Cerebellar nuclear complex (tissue), 1 donor: ENCODE data around the gene FREM1.

Experiments used
- DNase-seq, 2 experiments: peaks; one replicate each; lab custom pipeline; 2025; lab: John Stamatoyannopoulos, UW

Gene FREM1

DNA sequence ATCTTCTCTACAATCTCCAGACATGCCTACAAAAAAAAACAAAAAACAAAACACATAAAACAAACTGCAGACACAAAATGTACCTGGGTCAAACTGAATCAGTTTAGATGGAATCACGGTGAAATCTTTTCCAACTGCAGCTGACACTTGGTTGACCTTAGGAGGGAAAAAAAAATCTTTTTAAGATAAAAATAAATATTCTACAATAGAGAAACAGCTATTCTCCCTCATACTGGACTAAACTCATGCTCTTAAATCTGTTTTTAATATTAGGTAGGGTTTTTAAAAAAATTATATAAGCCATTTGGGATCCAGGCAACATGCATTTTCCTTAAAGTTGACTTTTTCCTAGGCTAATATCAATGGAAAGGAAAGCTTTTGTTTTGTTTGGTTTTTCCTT lies 153.9 kb downstream of the FREM1 start:
- no peak for DNase-seq

DNA sequence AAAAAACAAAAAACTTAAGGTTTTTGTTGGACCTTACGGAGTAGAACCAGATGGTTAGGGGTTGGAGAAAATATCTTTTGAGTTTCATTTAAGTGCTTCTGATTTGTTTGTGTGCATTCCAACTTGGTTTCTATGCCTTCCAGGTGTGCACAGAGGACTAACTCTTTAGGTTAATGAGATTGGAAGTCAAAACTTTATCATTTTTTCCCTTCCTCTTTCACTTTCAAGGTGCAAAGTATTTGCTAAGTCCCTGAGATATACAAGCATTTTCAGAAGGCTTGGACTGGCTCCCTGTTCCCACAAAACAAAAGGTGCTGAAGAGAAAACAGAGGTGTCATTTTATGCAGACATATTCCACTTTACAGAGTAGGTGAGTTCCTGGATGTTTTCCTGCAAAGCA lies 157.4 kb downstream of the FREM1 start:
- DNase-seq: no peak

DNA sequence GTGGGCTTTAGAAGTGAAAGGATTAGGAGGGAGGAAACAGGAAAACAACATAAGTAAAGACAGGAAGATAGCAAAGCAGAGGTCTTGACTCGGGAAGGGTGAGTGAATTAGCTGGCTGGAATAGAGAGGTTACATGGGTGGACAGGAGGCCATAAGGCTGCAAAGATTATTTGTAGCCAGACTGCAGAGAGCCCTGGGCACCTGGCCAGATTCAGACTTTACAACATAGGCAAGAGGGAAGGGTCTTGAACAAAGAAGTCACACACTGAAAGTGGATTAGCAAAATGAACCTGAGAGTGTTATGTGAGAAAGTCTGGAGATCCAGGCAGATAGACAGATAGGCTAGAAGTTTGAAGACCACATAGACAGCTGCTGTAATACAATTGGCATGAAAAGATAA lies 158.0 kb downstream of the FREM1 start:
- DNase-seq: no peak

DNA sequence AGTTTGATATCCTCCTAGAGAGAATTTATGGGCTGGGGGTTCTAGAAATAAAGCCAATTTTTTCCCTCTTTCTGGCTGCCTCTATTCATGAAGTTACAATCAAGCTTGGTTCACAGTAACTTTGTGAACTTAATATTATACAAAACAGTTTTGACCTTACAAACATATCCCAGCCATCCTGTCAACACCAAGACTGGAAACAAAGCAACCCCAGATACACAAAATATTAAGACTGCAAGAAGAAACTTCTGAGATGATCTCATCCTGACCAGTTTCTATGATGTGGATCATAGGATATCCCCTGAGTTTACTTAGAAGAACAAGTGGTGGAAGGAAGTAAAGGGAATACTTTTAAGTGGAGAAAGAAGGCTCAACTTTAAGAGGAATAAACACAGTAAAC lies 159.4 kb downstream of the FREM1 start:
- no peak for DNase-seq

DNA sequence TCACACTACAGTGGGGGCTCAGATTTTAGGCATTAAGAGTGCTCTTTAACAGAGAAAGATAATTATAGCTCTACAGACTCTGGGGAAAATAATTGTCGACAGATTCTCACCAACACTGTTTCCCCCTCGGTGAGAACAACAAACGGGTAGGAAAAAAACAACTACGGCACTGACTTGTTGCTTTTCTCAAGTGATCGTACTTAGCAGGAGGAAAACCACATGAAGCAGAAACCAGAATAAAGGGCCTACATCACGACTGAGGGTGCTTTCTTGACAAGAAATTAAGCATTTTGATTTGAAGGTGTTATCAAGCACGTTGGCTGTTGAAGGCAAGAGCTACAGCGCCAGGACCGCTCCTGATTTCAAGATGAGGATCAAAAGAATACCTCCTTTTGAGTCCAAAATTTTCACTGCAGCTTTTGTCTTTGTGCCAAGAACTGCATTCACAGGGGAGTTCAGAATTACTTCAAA lies 160.5 kb downstream of the FREM1 start:
- no peak for DNase-seq

DNA sequence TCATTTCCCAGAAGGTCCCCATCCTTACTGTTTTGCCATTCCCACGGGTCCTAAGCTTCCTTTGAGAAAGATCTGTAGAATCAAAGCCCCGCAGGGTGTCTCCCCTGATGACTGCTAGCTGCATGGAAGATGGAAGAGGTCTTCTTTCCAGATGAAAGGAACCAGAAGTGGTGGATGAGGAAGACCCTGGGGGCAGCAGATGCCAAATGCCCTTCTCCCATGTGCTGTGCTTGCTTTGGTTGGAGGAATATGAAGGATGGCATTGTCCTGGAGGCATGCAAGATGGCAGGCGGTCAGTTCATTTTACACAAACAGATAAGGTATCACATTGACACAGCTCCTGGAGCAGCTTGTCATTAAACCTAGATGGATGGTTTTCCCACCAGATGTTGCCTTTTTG lies 161.9 kb downstream of the FREM1 start:
- no peak for DNase-seq

DNA sequence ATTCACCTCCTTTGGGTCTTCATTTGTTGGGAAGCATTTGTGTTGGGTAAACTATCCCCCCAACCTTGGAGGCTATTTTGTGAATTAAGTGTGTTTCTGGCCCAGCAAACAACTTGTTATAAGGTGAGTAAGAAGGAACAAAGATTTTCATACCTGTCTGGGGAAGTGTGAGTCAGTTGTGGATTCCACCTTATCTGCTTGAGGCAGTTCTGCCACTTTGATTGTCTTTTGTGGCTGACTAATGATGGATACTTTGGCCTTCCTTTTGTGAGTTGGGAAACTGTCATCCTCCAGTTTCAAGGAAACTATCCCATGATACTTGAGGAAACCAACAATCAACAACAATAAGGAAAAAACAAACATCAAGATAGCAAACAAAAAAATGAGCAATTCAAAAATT lies 163.1 kb downstream of the FREM1 start:
- no peak for DNase-seq

DNA sequence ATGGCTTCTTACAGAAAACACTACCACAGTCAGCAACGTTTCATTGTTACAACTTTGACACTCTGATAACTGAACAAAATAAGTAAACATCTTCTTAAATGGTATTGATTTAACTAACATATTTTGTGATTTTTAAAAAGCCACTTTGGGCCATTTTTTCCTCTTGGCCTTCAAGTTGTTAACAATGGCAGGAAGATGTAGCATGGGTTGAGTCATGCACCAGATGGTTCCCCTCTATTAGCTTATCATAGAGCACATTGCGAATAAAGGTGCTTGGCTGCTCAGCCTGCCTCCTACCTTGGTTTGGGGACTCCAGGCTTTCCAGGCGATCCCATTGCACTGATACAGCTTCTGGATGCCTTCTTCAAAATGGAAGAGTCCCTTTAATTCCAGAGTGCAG lies 163.6 kb downstream of the FREM1 start:
- DNase-seq: no peak

DNA sequence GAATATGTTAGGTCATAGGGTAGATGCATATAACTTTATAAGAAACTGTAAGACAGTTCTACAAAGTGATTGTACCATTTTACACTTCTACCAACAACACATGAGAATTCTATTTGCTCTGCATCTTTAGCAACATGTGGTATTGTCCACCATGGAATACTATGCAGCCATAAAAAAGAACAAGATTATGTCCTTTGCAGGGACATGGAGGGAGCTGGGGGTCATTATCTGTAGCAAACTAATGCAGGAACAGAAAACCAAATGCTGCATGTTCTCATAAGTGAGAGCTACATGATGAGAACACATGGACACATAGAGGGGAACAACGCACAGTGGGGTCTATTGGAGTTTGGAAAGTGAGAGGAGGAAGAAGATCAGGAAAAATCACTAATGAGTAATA lies 165.5 kb downstream of the FREM1 start:
- DNase-seq: no peak

DNA sequence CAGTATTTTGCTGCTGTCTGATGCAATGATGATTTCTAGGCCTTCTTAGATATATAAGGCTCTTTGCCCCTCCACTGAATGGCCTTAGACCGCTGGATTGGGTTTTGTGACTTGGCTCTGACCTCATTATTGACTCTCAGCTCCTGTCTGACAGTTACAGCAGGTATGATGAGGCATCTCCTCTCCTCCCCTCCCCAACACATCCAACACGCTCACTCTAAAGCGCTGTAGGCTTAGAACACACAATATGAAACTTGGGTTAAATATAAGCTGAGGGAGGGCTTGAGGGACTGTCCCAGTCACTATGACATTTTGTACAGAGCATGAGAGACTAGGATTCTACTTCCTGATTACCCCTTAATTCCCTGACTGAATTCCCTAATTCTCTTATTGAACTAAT lies 168.9 kb downstream of the FREM1 start:
- no peak for DNase-seq

DNA sequence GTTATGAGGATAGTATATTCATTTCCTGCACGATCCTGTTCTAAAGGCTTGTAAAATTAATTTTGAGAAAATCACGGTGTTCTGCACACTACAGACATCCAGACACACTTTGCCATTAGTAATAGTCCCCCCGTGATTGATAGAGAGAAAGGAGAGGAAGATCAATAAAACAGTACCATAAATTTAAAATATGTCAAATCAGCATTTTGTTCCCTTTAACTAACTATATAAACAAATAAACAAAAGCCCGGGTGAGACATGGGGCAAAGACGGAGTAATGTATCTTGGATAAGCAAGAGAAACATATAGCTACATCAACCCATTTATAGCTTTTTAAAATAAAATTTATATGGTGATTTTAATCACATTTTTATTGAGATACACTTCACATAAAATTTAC lies 177.1 kb downstream of the FREM1 start:
- no peak for DNase-seq

DNA sequence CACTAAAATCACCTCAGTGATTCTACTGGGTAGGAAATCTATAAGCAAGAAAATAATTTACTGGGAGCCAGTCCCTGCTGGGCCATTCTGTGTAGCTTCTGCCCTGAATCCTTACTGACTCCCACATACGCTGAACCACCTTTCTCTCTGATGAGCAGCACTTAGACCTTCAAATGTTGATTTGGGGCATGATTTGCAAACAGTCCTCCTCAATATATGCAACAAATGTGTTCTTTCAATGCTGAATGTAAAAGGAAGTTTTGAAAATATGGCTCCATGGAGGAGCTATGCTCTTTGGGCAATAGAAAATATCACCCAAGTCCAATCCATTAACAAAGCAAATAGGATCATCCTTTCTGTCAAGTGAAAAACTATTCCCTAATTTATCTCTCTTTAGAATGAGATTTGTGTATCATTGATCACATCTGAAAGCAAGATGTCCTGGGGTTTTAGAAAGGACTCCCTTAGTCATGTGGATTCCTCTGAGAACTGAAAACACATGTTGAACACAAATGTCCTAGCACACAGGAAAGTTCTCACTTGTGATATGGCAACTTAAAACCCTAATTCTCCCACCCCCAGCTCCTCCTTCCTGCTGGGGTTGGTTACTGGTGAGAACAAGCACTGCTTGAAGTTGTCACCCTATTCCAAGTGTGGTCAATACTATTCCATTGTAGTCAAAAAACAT lies 178.8 kb downstream of the FREM1 start:
- no peak for DNase-seq

DNA sequence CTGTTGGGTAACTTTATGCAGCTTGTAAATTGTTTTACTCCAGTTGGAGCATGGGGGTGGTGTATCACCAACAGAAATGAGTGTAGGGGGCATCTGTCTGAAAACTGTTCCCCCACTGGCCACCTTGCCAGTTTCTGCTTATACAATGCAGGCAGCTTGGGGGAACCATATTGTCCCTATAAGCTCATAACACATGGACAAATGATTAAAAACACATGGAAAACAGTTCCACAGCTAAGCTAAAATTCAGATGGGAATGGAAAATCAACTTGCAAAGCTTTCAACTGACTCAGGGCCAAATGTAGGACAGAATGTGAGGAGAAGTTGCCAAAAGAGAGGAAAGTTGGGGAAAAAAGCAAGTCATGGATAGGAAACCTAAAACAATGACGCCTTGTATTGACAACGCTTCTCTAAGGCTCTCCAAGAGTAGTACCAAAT lies 179.7 kb downstream of the FREM1 start:
- no peak for DNase-seq

DNA sequence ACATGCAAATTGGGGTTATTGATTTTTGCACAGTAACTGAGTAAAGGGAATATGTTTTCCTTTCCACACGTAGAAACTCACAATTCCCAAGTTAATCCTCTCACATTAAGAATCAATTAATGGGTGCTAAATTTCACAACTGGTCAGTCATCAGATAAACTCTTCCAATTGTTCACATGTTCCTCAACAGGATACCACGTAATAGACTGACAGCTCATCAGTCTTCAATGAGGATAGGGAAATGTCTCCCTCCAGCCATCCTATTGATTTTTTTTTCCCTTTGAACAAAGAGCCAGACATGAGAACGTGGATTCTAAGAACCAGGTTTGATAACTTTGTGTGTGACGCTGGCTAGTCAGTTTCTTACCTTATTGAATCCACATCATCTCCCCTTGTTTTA lies 186.9 kb downstream of the FREM1 start:
- no peak for DNase-seq

DNA sequence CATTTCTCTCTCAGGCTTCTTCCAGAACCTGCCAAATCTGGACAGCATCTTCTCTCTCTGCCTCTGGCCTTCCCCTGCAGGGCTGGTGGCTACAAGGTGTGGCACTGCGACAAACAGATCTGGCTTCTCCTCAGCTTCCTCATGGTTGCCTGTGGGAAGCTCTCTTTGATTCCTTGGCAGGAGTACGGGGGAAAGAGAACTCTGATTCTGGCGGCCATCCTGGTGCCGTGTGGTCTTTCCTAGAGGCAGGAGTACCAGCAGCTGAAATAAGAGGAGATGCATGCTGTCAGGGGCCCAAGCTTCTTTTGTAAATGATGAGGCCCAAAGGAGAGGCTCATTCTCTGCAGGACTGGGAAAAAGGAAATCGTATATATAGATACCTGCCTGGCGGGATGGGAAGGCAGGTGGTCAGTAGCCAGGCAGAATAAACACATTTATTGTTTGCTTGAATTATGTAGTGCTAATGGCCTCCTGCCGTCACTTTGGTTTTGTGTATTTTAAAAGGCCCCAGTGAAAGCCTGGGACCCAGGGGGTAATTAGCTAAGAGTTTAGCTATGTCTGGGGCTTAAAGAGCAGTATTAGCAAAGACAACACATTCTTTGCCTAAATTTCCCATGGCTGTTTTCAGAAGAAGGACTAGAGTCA lies 187.7 kb downstream of the FREM1 start, which contains the start of gene CER1:
Gene CER1 (minus strand): TSS at position 343 of the 645 bp plus-strand sequence. CDS start 61 bp downstream, at position 282.
- no peak for DNase-seq

DNA sequence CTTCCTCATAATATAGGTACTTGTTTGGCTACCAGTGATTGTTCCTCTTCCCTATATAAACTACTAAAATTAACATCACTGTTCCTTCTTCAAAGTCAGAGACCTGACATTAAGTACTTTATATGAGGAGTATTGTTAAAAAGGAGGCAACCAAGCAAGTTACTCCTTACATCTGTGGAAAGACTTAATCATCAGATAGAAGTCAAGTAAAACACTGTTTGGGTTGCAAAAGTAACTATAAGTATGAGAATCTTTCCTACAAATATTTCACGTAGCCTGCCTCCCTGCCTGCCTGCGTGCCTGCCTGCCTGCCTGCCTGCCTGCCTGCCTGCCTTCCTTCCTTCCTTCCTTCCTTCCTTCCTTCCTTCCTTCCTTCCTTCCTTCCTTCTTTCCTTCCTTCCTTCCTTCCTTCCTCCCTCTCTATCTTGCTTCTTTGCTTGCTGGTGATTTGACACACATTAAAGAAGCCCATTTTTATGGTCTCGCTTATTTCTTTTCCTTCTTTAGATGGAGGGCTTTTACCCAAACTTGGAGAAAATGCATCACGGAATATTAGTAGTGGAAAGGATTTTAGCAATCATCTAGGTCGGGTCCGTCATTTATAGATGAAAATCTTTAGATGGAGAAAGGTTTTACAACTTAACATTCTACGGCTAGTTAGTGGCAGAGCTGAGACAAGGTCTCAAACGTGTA lies 190.9 kb downstream of the FREM1 start:
- no peak for DNase-seq

DNA sequence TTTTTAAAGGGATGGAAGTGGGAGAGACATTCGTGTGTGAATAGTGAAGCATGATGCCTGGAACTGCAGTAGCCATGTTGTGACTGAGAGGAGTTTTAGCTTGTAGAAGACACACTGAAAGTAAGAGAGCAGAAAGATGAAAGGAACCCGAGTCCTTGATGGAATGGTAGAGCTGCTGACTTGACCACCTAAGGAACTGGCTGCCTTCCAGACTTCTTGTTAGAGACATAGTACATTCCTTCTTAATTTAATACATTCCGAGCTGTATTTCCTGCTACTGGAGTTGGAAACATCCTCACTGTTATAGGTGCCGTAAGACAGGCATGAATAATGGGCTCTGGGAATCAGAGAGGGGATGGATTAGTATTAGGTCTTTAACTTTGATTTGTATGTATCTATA lies 195.1 kb downstream of the FREM1 start:
- DNase-seq: no peak

DNA sequence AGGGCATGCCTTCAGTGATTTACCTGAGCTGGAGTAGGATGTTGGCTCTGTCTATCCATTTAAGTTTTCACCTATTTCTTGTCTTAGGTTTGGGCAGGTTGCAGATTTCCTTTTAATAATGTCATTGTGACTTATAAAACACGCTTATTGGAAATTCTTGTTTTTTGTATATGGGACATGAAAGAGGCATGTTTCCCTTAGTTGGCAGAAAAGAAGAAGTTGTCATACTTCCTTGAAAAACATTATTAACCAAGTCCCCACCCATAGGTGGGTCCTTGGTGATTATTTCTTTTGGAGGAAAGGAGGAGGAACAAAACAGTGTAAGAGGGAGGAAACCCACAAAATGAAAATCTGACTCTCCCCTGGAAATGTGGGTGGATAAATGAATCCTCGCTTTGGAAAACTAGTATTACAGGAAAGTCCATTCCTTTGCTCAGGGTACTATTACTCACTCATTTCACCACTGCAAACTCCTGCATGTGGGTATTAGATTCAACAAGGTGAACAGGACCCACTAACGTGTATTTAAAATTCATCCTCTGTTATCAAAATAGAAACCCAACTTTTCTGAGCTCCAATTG lies 197.0 kb downstream of the FREM1 start:
- DNase-seq: no peak

DNA sequence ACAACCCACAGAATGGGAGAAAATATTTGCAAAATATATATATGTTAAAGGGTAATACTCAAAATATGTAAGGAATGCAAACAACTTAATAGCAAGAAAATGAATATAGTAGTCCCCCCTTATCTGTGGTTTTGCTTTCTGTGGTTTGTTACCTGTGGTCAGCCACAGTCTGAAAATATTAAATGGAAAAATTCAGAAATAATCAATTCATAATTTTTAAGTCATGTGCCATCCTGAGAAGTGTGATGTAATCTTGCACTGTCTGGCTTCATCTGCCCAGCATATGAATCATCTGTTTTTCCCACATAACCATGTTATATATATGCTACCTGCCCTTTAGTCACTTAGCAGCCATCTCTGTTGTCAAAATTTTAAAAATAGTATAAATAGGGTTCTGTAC lies 199.4 kb downstream of the FREM1 start:
- DNase-seq: no peak

DNA sequence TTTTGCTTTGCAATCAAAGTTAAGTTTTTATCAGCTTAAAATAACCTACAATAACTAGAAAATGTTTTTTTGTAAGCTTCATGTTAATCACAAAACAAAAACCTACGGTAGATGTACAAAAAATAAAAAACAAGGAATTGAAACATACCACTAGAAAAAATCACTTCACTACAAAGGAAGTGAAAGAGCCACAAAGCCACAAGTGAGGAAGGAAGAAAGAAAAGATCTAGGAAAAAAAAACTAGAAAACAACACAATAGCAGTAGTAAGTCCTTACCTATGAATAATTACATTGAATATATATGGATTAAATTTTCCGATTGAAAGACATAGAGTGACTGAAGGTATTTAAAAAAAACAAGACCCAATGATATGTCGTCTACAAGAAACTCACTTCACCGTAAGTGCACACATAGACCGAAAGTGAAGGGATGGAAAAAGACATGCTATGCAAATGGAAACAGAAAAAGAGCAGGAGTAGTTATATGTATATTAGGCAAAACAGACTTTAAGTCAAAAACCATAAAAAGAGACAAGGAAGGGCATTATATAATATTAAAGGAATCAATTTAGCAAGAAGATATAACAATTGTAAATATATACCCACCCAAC lies 203.6 kb downstream of the FREM1 start:
- no peak for DNase-seq

DNA sequence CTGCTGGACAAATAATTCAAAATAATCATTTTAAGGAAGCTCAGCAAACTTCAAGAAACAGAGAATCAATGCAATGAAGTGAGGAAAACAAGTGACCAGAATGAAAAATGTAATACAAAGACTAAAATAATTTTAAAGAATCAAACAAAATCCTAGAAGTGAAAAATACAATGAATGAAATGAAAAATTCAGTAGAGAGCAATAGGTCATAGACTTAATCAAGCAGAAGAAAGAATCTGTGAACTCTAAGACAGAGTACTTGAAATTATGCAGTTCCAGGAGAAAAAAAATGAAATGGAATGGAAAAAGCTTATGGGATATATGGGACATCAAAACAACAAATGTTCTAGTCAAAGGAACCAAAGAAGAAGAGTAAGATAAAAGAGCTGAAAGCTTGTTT lies 205.1 kb downstream of the FREM1 start:
- no peak for DNase-seq

DNA sequence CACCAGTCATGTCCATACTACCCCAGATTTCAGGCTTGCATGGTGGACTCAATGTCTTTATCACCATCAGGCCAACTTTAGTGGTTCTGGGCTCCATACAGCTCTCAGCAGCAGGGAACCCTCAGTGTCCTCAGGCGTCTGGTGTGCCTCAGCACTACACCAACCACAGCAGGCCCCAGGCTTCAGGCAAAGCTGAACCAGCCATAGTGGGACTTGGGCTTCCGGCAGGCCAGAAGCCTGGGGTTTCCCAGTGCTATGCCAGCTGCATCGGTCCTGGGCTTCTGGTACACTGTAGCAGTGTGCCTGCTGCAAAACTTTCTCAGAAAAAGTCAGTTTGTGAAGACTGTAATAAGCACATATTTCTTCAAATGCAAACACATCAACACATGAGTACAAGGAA lies 205.9 kb downstream of the FREM1 start:
- DNase-seq: no peak
